Parathyroid adenoma (tissue), 2 donors: ENCODE data around the gene MLLT3.

Experiments used
- H2AFZ ChIP-seq: fragments of 300-600 bp; sonication (generic); one replicate; pipeline ENCODE4 v1.7.0; 2017; ENCODE audit warnings: antibody characterized with exemption, mild to moderate bottlenecking
- H3K27ac ChIP-seq: fragments of 300-600 bp; sonication (generic); one replicate; pipeline ENCODE4 v1.7.0; 2017
- H3K27me3 ChIP-seq: fragments of 300-600 bp; sonication (generic); one replicate; pipeline ENCODE4 v1.7.0; 2017; ENCODE audit warnings: low read length; ENCODE audit not compliant: control insufficient read depth, insufficient read depth
- H3K36me3 ChIP-seq: fragments of 300-600 bp; sonication (generic); one replicate; pipeline ENCODE4 v1.7.0; 2017; ENCODE audit warnings: low read length; ENCODE audit not compliant: control insufficient read depth, insufficient read depth
- H3K4me1 ChIP-seq: fragments of 300-600 bp; sonication (generic); one replicate; pipeline ENCODE4 v1.7.0; 2017; ENCODE audit warnings: control low read depth
- H3K4me2 ChIP-seq: fragments of 300-600 bp; sonication (generic); one replicate; pipeline ENCODE4 v1.7.0; 2017; ENCODE audit warnings: low read length
- H3K4me3 ChIP-seq: fragments of 300-600 bp; sonication (generic); one replicate; pipeline ENCODE4 v1.7.0; 2017; ENCODE audit warnings: low read depth, low read length
- H3K79me2 ChIP-seq: fragments of 300-600 bp; sonication (generic); one replicate; pipeline ENCODE4 v1.7.0; 2017; ENCODE audit warnings: control low read depth
- H3K9ac ChIP-seq: fragments of 300-600 bp; sonication (generic); one replicate; pipeline ENCODE4 v1.7.0; 2017; ENCODE audit warnings: mild to moderate bottlenecking
- H3K9me3 ChIP-seq: fragments of 300-600 bp; sonication (generic); one replicate; pipeline ENCODE4 v1.7.0; 2017; ENCODE audit warnings: low read length; ENCODE audit not compliant: control insufficient read depth
- CTCF ChIP-seq: fragments of 300-600 bp; sonication (generic); IDR thresholded peaks from one replicate; pipeline ENCODE4 v1.7.0; 2017; ENCODE audit warnings: antibody characterized with exemption, mild to moderate bottlenecking
- donor health status: primary hyperparathyroidism.

MLLT3 gene

DNA sequence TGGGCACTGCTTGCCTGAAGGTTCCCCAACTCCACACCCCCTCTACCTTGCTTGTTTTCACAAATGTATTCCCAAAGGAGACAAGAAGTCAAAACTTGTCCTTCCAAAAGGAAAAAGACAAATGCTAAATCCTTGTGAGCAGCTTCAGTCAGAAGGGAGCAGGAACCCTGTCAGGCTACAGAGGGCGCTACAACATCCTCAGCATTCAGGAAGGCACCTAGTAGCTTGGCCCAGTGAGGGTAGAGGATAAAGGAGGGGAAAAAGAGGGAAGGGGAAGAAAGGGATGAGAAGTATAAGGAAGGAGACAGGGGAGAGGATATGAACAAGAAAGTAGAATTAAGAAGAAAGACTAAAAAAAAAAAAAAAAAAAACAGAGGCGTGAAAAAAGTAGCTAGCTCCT lies 97.5 kb downstream of the MLLT3 start:
- H3K4me3 ChIP-seq = no peak overlapping the region
- H3K9me3 ChIP-seq = no peaks in the 10 kb centered on the region
- H3K36me3 ChIP-seq = no peaks in the 10 kb centered on the region
- H3K4me2 ChIP-seq = no peak overlapping the region
- H3K79me2 ChIP-seq = peaks cover 3% of the 10 kb centered on the region
- no peaks in the 10 kb centered on the region for H3K27me3 ChIP-seq
- H3K9ac ChIP-seq = no peak overlapping the region
- H3K4me1 ChIP-seq = no peaks in the 10 kb centered on the region
- no peak for TF ChIP-seq CTCF
- no peak overlapping the region for H2AFZ ChIP-seq
- H3K27ac ChIP-seq = no peak overlapping the region

DNA sequence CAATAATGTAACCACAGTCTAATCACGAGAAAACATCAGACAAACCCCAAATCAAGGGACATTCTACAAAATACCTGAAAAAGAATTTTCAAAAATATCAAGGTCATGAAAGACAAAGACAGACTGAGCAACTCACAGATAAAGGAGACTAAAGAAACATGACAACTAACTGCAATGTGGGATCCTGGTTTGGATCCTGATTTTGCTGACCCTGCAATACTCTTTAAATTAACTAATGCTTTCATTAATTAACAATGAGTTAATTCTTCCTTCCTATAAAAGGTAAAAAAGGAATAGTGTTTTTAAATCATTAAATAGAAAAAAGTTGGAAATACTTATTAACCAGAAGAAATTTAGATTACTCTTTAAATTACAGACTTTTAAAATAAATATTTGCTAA lies 103.6 kb downstream of the MLLT3 start:
- Histone ChIP-seq H2AFZ (no peak overlapping the region), H3K36me3 (no peaks in the 10 kb centered on the region), H3K9me3 (no peaks in the 10 kb centered on the region), H3K27me3 (no peaks in the 10 kb centered on the region), H3K27ac (no peak overlapping the region), H3K4me1 (no peaks in the 10 kb centered on the region), H3K4me3 (no peak overlapping the region), H3K4me2 (no peak overlapping the region), H3K9ac (no peak overlapping the region), H3K79me2 (no peaks in the 10 kb centered on the region)
- TF ChIP-seq CTCF = no peak

DNA sequence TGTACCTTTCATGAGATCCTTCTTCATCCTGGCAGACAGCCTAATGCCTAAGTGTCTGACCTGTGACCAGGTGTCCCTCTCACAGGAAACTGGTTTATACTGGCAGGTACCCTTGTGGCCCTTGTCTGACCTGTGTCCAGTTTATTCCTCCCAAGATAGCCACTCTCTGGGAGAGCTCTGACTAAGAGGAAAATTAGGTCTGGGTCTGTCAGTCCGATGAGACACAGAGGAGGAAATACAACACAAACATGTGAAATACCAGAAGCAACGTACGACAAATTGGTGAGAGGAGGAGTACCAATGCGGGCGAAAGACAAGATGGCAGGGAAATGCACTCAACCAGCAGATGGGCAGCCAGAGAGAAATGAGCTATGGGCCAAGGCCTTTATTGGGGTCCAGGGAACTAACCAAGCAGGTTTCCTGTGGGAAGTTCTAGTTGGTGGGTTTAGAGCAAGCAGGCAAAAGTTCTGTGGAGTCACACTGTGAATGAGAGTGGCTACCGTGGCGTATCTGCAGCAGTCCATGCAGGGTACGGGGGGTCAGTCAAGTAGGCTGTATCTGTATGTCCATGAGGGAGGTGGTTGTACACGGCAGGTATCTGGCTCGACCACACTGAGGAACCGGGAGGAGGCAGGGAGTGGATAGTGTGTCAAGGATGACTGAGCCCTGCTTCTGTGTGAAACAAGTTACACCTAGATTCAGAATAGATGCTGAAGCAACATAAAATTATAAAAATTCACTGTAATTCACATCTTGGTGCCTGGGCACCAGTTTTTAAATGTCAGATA lies 109.0 kb downstream of the MLLT3 start:
- Histone ChIP-seq H3K36me3 (no peaks in the 10 kb centered on the region), H3K27ac (no peak overlapping the region)

DNA sequence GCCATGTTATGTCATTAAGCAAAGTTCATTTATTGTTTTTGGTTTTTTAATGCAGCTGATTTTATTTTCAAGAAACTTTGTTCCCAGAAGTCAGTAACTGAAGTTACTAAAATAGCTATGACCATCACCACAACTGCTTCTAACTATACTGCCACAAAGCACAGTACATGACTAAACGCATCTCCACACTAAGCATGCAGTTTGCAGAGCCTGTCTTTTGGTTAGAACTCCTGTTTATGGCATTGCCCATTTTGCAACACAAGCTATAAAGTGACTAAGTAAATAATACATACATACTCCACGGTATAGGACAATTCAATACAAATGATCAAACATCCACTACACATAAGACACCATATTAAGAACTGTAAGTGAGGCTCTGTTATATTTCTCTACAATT lies 109.7 kb downstream of the MLLT3 start:
- no peak overlapping the region for H3K4me3 ChIP-seq

More for the DNA sequence above, 109.0 kb downstream of the MLLT3 start:
- Histone ChIP-seq H3K4me2 (no peak overlapping the region), H2AFZ (no peak overlapping the region), H3K4me1 (no peaks in the 10 kb centered on the region), H3K4me3 (no peak overlapping the region), H3K9me3 (no peaks in the 10 kb centered on the region), H3K79me2 (no peaks in the 10 kb centered on the region), H3K9ac (no peak overlapping the region), H3K27me3 (no peaks in the 10 kb centered on the region)
- no peak for TF ChIP-seq CTCF

More for the DNA sequence above, 109.7 kb downstream of the MLLT3 start:
- no peaks in the 10 kb centered on the region for H3K27me3 ChIP-seq
- no peak for TF ChIP-seq CTCF
- no peak overlapping the region for H3K4me2 ChIP-seq
- H3K4me1 ChIP-seq = no peaks in the 10 kb centered on the region
- no peaks in the 10 kb centered on the region for H3K36me3 ChIP-seq
- H3K27ac ChIP-seq = no peak overlapping the region
- H3K9me3 ChIP-seq = no peaks in the 10 kb centered on the region
- no peak overlapping the region for H3K9ac ChIP-seq
- H2AFZ ChIP-seq = no peak overlapping the region
- H3K79me2 ChIP-seq = no peaks in the 10 kb centered on the region
